Ovary (tissue), 9 donors: Measurements from ENCODE around the gene COP1. TPM values are rescaled to one million over a fixed set of nuclear protein-coding genes. Genes with fewer than 3 reads are reported as not detected.

Experiments
- DNase-seq, 5 donors: peaks; one replicate each; pipeline ENCODE4 v3.0.0-alpha.2; 2019 to 2020
- H3K27ac ChIP-seq, 2 donors: fragments of 200-600 bp; one replicate each; pipeline versions ENCODE4 v1.5.1 to v1.8.0; 2019 to 2022
- H3K27me3 ChIP-seq: fragments of 200-600 bp; one replicate; pipeline ENCODE4 v1.8.0; 2022
- H3K36me3 ChIP-seq: fragments of 200-600 bp; sonication (generic); one replicate; pipeline ENCODE4 v1.5.1; 2019
- H3K4me1 ChIP-seq: one replicate; pipeline ENCODE4 v1.8.1; 2013; ENCODE audit warnings: mild to moderate bottlenecking, moderate library complexity; ENCODE audit not compliant: insufficient read depth
- H3K4me3 ChIP-seq: fragments of 200-600 bp; sonication (generic); one replicate; pipeline ENCODE4 v1.5.1; 2017
- H3K9me3 ChIP-seq, 2 donors: fragments of 200-600 bp in 1 of 2; sonication (generic) in 1 of 2; one replicate each; pipeline versions ENCODE4 v1.5.1 to v1.8.1; 2013 to 2019; ENCODE audit warnings: mild to moderate bottlenecking in 1 of 2, moderate library complexity in 1 of 2
- EP300 ChIP-seq: sonication (generic); formaldehyde crosslinking; IDR thresholded peaks from one replicate; pipeline ENCODE4 v1.6.1; 2017; ENCODE audit warnings: antibody characterized with exemption
- POLR2A ChIP-seq: fragments of 450-650 bp; IDR thresholded peaks from one replicate; pipeline ENCODE4 v1.6.1; 2017; ENCODE audit warnings: antibody characterized with exemption, mild to moderate bottlenecking, moderate library complexity
- WGBS, 3 donors: extraction: QIAGEN DNeasy Blood & Tissue Kit in 1 of 3; methylation state at CpG; one replicate each; pipeline versions ENCODE4 v1.1.5 to v1.1.7; 2013 to 2017; 5-methylcytosine and 5-hydroxymethylcytosine counted together
- intact Hi-C, 4 donors: fragments of 100-400 bp; cut with DNase I; formaldehyde crosslinking; loops; one replicate each; pipeline versions ENCODE4 v1.11.0 to v1.15.1; 2022 to 2023
- polyA plus RNA-seq, 2 donors: library from polyadenylated mRNA; stranded (reverse); fragments of 200-250 nt in 1 of 2; fragments of 350-450 nt in 1 of 2; fragmentation: Illumina TruSeq in 1 of 2; extraction: RNeasy Lipid Tissue Mini Kit (QIAGEN cat#74804) in 1 of 2; gene quantifications; one replicate each; pipeline ENCODE4 v1.2.3, GENCODE V29; 2013 to 2014
- total RNA-seq, 7 donors: library from RNA; depleted of rRNA in 2 of 7; stranded (reverse); fragments of >200 nt in 2 of 7; fragmentation: NEBNext Ultra II Directional in 3 of 7; extraction: Animal tissue kit (Norgen Biotek cat#: 25700) in 3 of 7; gene quantifications; one replicate each; pipeline versions ENCODE4 v1.1.0 to v1.2.4, GENCODE V29; 2016 to 2023
- TF ChIP-seq, protein P1 (sequence below), 3 donors: fragments of 450-650 bp in 2 of 3; fragments of 200-600 bp in 1 of 3; IDR thresholded peaks; one replicate each; pipeline versions ENCODE4 v1.5.1 to v1.8.0; 2016 to 2022; ENCODE audit warnings: antibody characterized with exemption in 3 of 3, mild to moderate bottlenecking in 1 of 3
- donor health status: DM: no; HTN: no; CAD: no; lungs with moderate emphysema.
- donor health status: DM: no; HTN: no; CAD: no.
- donor health status: Bipolar disorder and iron deficiency.
- donor health status: DM: yes; HTN: yes; CAD: no.
- donor health status: DM: no; HTN: no; CAD: no.
- donor health status: DM: yes; HTN: yes; CAD: no.

Gene COP1
- total and polyA plus RNA-seq, 9 donors: 20.4 to 46.1 (median 29.0) TPM

GRCh38 chr1:175978476-175978875 is 228.6 kb downstream of the COP1 start:
- no peak for DNase-seq
- TF ChIP-seq EP300 (no peak), POLR2A (no peak)
- TF ChIP-seq, protein P1, sequence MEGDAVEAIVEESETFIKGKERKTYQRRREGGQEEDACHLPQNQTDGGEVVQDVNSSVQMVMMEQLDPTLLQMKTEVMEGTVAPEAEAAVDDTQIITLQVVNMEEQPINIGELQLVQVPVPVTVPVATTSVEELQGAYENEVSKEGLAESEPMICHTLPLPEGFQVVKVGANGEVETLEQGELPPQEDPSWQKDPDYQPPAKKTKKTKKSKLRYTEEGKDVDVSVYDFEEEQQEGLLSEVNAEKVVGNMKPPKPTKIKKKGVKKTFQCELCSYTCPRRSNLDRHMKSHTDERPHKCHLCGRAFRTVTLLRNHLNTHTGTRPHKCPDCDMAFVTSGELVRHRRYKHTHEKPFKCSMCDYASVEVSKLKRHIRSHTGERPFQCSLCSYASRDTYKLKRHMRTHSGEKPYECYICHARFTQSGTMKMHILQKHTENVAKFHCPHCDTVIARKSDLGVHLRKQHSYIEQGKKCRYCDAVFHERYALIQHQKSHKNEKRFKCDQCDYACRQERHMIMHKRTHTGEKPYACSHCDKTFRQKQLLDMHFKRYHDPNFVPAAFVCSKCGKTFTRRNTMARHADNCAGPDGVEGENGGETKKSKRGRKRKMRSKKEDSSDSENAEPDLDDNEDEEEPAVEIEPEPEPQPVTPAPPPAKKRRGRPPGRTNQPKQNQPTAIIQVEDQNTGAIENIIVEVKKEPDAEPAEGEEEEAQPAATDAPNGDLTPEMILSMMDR (IDR thresholded peaks at IDR 0.05): no peak
- 91 to 98% (median 97%) methylated on average over 1 of the region's 1 CpG for WGBS, 3 donors
- H3K4me3 ChIP-seq: no peak overlapping the region
- no peak overlapping the region for H3K27ac ChIP-seq
- no peaks in the 10 kb centered on the region for H3K36me3 ChIP-seq
- H3K9me3 ChIP-seq: no peaks in the 10 kb centered on the region
- no peaks in the 10 kb centered on the region for H3K4me1 ChIP-seq
- intact Hi-C loops: no loop called here
- no peaks in the 10 kb centered on the region for H3K27me3 ChIP-seq

GRCh38 chr1:175976865-175977642 is 230.0 kb downstream of the COP1 start:
- DNase-seq: no peak
- H3K36me3 ChIP-seq: no peaks in the 10 kb centered on the region
- intact Hi-C loops: no loop called here
- H3K4me1 ChIP-seq: no peaks in the 10 kb centered on the region
- no peak overlapping the region for H3K4me3 ChIP-seq
- no peaks in the 10 kb centered on the region for H3K27me3 ChIP-seq
- TF ChIP-seq EP300 (no peak), POLR2A (no peak)
- TF ChIP-seq, protein P1 (IDR thresholded peaks at IDR 0.05): no peak
- 25 to 43% (median 36%) methylated on average over 1 of the region's 1 CpG for WGBS, 3 donors
- no peak overlapping the region for H3K27ac ChIP-seq
- H3K9me3 ChIP-seq: no peaks in the 10 kb centered on the region

- intact Hi-C loops: no loop called here
- Histone ChIP-seq H3K27me3 (no peaks in the 10 kb centered on the region), H3K36me3 (no peaks in the 10 kb centered on the region), H3K4me3 (no peak overlapping the region), H3K9me3 (no peaks in the 10 kb centered on the region), H3K4me1 (no peaks in the 10 kb centered on the region), H3K27ac (no peak overlapping the region)
- TF ChIP-seq EP300 (no peak), POLR2A (no peak)
- TF ChIP-seq, protein P1 (IDR thresholded peaks at IDR 0.05): no peak
- no peak for DNase-seq
Measured at GRCh38 chr1:175969231-175969630, 237.9 kb downstream of the COP1 start.

DNA sequence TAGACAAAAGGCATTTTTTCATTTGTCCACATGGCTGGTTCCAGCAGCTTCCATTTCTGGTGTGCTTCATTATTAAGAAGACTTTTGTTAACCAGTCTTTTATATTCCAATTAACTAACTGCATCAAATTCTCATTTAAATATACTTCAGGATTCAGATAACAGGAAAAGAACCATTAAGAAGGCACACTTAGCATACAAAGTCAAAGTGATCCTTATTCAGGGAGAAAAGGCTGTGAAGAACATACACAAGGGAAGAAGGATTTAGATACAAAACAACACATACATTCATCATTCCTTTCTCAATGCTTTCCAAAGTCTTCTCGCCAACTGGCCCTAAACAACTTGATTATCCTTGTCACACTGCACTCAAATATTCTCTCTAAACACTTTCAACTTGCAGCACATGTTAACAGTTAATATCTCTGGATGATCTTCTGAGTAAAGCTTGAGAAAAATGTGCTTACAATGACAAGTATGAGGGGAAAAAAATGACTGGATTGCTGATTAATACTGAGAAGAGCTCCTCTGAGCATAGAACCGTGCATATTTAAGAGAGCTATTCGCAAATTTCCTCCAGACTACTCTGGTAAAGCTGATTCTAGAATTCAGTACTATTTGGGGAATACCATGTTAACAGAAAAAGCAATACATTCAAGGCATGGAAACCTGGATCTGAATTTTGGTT is 238.5 kb downstream of the COP1 start:
- H3K4me3 ChIP-seq: no peak overlapping the region
- 76 to 90% (median 86%) methylated on average over 3 of the region's 3 CpGs for WGBS, 3 donors
- no peaks in the 10 kb centered on the region for H3K27me3 ChIP-seq
- H3K4me1 ChIP-seq: no peaks in the 10 kb centered on the region
- no peaks in the 10 kb centered on the region for H3K9me3 ChIP-seq
- H3K27ac ChIP-seq: no peak overlapping the region
- intact Hi-C loops: no loop called here
- no peaks in the 10 kb centered on the region for H3K36me3 ChIP-seq
- no peak for TF ChIP-seq POLR2A
- DNase-seq: no peak

DNA sequence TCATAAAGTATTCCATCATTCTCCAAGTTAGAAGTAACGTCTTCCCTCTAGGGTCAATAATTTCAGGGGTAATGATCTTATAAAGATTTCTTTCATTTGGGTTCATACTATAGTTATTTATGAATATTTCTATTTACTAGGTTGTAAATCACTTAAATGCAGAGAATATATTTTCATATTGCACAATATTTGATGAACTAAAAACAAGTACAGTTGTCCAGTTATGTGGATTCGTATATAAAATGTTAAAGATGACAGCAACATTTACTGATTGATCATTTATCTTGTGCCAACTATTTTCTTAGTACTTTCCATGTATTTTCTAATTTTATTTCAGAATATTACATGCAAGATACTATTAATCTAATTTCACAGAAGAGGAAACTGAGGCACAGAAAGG is 243.3 kb downstream of the COP1 start:
- intact Hi-C loops: no loop called here
- no peak for DNase-seq
- H3K36me3 ChIP-seq: no peaks in the 10 kb centered on the region
- WGBS, 3 donors: 97 to 98% (median 97%) methylated on average over 2 of the region's 2 CpGs
- TF ChIP-seq EP300 (no peak), POLR2A (no peak)
- TF ChIP-seq, protein P1 (IDR thresholded peaks at IDR 0.05): no peak
- H3K27ac ChIP-seq: no peak overlapping the region
- no peaks in the 10 kb centered on the region for H3K27me3 ChIP-seq
- H3K4me1 ChIP-seq: no peaks in the 10 kb centered on the region
- H3K4me3 ChIP-seq: no peak overlapping the region
- H3K9me3 ChIP-seq: no peaks in the 10 kb centered on the region
